GM18870 (cell line): ENCODE results near the gene SETD3.
"Not testable (repeated sequence)": the region's sequence is repeated elsewhere in the genome, so short reads cannot be mapped to it uniquely, and the experiment has no call there.

Experiments used
- ATAC-seq: cut with Tn5 transposase; IDR thresholded peaks from one replicate; pipeline ENCODE4 v1.9.1; 2021; ENCODE audit warnings: moderate library complexity; ENCODE audit not compliant: unreplicated experiment

The SETD3 gene

DNA sequence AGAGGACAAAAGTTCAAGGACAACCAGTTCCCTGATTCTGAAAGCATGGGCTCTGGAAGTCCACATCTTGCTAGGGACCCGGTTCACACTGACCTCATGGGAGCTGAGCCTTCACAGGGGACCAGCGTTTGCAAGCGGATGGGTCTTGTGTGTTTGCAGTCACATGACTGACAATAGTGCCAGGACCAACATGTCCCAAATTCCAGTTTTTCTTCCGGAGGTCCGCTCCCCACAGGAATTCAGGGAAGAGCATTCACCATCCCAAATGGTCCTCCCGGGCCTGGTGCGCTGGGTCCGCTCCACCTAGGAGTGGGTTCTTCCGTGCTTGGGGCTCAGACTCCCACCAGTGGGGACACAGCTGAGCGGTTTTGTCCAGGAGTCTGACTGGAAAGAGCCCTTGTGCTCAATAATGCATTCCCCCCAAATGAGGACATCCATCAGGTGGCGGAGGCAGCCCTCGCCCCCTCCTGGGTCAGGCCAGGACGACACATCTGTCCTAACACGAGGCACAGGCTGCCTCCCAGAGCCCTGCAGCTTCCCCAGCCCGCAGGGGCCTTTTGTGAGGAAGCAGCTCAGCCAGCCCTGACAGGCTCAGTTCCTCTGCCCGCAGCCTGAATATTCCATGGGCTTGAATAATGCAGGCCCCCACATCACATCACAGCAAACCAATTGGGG lies 116.9 kb downstream of the SETD3 start:
- ATAC-seq = no peak

DNA sequence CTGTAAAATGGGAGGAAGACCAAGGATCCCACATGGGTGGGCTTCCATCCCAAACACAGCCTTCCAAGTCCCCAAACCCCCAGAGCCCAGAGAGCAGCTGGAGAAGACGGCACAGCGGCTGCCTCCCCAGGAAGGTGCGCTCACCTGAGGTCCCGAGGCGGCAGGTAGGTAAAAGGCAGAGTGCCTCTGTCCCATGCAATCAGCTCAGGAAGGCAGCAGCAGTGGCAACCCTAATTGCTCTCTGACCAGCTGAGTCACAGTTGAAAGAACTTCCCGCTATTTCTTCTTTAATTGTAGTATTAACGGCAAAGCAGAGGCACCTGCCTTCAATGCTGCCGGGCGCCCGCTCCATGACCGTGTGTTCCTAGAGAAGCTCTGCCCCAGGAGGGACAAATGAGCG lies 117.6 kb downstream of the SETD3 start:
- no peak for ATAC-seq

DNA sequence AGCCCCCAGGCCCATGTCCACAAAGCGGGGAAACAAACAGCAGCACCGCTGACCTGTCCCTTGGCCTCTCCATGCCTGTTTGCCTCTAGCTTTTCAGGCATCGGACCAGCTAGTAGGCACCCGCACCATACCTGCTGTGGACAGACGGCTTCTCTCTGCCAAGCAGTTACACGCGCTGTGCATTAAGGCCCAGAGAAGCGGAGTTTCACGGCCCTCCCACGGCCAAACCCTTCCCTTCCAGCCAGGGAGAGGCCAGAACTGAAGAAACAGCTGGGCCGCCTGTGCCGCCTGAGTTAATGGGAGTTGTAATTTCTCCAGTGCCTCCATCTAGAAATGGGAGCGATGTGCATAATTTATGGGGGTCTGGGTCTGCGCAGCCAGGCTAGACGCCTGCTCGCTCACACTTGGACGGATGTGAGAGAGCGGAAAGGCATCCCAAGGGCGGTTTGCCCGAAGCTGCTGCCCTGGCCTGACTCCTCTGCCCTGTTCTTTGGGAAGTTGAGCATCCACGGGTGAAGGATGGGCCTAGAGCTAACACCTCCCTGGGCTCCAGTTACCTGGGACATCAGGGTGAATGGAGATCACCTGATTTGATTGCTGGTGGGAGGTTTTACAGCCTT lies 119.0 kb downstream of the SETD3 start:
- ATAC-seq = no peak

DNA sequence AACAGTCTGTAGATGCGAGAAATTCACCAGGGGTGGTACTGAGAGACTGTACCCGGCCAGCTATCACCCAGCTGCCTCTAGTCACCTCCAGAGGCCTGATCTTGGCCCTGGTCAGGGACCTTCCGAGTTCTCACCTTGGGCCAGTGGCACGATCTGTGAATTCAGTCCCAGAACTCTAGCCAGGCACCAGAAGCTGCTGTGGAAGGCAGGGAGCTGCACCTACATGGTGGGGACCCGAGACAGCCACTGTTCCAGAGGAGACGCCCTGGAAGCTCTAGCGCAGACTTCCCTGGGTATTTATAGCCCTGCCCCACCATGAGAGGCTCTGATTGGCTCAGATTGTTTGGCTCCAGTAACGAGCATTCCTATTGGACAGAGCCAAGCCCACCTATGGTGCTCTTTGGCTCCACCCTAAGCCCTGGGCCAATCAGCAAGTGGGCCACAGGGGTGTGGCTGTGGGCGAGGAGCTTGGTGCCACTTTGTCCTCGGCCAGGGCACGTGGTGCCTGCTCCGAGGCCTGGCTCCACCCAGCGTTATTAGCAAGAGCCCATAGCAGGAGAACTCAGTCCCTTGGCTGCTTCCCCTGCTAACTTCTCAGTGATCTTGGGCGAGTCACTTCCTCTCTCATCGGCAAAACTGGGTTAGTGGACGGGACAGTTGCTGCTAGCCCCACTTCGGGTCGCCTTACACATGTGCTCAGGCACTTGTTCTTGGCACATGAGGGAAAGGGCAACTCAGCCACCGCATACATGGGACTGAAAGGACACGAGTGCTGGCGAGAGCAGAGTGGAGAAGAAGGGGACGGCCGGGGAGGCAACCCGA lies 119.7 kb downstream of the SETD3 start:
- ATAC-seq = no peak

DNA sequence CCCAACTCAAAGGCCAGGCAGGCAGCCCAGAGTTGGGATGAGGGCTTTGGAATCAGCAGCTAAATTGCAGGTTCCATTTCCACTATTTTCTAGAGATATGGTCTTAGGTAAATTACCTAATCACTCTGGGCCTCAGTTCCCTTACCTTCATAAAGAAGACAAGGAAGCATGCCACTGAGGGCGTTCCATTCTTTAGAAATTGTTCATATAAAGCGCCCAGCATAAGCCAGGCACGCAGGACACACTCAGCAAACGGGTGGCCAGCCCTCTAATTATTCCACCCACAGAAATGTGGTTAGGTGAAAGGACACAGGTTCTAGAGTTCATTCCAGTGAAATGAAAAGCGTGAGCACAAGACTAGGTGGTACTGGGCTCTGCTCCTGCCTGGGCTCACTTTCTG lies 120.8 kb downstream of the SETD3 start:
- no peak for ATAC-seq

DNA sequence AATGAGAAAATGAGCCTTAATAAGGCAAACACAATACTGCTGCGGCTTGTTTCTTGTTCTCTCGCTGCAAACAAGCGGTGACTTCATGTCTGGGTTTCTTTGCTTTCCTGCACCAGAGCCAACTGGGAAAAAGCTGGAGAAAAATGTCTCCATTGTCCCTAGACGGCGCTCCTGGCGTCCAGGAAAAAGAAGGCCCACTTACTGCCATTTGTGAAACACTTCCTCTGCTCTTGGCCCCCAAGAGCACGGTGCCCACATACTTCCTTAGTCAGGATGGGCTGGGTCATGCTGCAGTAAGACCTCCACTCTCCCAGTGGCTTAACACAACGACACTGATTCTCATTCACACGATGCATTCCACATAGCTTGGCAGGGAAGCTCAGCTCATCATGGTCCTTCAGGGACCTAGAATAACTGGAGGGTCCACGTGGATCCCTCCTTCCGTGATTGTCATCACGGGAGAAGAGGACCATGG lies 122.7 kb downstream of the SETD3 start:
- ATAC-seq = no peak

DNA sequence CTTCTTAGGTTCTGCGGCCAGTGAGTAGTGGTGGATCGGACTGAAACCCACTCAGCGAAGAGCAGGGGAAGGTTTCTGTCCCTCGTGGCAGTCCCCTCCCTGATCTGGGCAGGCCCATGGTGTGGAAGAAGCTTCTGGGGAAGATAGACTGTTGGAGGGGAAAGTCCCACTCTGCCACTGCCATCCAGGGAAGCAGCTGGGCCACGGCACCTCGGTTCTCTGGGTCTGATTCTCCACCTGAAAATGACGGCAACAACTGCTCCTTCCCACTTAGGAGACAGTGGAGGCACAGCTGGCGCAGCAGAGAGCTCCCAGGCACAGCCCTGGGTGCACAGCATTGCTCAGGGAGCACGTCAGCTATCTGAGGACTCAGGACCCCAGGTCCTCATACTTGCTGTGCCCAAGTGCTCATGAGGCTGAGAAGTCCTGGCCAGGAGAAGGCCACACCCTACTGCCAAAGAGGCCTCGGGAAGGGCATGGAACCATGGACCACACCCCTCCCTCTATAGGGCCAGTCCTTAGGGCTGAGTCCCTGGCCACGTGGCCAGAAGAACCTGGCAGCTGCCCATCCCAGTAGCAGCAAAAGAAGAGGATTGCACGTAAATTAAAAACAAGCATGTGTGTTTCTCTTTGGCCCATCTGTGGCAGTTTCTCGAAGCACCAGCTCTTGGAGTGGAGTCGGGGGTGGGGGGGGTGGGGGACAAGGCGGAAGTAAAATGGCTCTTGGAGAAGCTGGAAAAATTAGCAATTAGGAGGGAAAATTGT lies 123.3 kb downstream of the SETD3 start:
- ATAC-seq = no peak

DNA sequence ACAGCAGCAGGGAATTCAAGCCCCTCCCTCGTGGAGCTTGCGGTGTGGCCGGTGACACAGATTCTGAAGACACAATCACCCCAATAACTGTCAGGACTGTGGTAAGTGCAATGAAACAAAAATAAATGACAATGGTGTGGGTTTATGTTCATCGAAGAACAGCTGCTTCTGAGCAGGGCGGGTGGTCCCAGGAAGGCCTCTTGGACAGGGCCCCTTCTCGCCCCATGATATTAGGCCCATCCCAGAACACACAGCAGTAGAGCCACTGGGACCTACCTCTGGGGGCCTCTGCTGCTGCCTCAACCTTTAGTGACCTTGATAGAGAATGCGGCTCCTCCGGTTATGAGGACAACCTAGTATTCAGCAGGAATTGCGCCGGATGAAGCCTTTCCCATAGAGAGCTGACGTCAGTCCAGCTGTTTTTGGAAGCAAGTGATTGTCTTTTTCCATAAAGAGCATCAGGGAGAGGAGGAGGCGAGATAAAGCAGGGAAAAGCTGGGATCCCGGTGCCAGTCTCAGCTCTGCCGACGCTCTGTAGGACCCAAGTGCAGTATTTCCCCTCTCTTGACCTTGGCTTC lies 124.5 kb downstream of the SETD3 start:
- no peak for ATAC-seq

DNA sequence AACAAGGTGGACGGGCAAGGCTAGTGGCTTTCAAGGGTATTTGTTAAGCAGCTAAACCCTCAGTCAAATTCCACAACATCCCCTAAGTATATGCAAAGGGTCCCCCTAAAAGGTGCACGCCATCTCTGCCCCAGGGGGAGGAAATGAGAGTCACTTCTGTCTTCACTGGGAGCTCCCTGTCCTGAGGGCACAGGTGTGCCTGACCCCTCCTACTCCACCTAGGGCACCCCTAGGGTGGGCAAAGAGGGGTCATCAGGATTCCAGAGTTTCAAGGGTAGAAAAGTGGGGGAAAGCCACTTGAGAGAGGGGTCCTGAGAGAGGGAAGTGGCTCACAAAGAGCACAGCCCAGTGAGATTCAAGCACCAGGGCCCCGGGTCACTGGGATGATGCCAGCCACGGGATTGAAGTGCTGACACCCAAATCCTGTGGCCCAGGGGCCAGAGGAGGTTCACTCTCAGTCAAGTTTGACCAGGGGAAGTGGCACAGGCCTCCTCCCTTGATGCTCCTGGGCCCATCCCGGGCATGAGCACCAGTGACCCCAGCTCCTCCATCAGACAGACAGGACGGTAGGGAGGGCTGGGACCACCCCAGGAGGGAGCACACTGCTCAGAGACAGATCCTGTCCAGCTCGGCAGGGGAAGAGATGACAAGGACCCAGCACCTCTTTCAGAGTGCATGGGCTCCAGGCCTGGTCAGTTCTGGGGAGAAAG lies 126.3 kb downstream of the SETD3 start:
- no peak for ATAC-seq

DNA sequence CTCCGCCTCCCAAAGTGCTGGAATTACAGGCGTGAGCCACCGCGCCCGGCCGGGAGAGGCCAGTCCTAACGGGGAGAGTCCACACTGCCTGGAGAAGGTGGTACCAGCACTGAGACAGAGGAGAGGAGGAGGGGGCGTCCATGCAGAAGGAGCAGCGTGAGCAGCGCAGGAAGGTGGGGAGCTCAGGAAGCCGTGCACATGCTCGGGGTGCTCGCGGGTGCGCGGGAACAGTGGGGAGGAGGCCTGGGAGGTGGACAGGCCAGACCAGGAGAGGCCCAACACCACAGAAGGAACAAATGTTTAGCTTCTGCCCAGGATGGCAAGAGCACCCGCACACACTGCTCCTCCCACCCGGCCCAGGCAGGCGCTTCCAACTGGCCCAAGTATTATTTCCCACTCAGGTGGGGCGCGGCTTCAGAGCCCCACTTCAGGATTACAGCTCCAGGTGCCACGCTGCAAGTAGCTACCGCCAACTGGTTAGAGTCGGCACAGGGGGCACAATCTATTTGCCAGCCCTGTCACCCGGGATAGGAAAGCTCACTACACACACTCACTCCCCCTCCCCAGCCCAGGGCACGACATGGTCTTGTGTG lies 127.9 kb downstream of the SETD3 start:
- no peak for ATAC-seq

DNA sequence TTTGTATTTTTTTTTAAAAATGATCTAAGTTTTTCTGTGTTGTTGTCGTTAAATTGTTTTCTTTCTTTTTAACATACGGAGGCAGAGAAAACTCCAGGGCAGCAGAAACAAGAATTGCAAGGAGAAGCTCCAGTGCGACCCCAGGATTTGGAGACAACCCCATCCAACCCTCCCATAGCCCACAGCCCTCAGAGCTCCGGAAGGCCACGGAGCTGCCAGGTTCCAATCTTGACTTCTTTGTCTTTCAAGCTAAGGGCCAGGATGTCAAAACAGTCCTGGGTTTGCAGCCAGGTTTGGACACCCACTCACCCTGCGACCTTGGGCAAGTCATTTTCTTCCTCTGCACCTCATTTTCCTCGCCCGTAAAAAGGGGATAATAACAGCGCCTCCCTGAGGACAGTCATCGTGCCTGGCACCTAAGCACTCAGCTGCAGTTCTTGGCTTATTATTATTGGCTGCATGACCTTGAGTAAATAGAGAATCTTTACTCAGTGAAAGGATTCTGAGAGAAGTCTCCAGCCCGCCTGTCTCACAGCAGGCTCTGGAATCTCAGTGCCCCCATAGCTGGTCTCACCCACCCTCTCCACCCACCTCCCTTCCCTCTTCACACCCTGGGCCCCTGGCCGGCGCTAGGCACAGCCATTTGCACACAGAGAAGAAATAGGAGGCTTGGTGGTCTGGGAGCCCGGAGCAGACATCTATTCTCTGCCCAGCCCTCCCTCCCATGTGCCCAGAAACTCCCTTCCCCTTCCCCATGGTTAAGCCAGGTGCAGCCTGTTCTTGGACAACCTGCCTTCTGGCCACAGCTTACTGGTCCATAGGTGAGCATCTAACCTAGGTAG lies 129.3 kb downstream of the SETD3 start:
- ATAC-seq = no peak

DNA sequence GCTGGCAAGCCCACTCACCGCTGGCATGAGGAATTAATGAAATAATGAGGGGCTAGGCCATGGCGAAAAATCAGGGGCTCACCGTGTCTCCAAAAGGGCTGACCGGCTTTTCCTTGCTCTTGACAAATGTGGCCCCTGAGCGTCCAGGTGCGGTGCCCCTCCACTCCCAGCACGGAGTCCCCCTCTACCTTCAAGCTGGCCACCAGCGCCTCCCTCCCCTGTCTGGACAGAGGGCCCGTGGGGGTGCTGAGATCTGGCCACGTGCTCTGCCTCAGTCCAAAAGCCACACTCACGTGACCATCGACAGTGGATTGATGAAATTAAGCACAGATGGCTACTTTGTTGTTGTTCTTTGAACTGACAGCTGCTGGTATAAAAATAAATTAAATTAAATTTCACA lies 129.9 kb downstream of the SETD3 start:
- no peak for ATAC-seq

DNA sequence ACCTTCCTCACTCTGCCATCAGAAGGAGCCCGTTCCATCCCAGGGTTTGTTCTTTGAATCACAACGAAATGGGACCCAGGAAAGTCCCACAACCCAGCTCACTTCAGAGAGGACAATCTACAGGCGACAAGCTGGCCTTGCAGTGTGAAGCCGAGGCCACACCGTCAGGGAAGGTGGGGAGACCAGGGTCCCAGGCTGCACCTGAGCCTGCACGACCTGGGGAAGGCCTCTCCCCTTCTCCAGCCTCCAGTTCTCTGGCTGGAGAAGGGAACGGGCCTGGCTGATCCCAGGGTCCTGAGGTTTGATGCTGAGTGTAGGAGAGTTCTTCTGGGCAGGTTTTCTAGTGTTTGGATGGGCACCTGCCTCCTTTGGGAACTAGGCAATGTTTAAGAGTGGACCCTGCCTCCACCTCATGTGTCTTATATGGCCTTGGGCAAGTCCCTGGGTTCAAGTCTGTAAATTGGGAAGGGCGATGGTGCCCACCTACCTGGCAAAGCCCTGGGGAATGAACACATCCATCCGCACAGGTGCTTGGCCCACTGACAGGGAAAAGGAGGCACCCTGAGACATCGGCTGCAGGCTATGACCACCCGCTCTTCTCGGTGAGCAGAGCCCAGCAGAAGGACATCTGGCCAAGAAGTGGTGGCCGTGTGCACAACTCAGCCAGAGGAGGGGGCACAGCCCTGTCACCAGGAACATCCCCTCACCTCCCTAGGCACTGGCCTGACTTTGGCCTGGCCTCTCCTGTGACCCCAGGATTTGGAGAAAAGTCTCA lies 130.8 kb downstream of the SETD3 start:
- ATAC-seq = no peak

DNA sequence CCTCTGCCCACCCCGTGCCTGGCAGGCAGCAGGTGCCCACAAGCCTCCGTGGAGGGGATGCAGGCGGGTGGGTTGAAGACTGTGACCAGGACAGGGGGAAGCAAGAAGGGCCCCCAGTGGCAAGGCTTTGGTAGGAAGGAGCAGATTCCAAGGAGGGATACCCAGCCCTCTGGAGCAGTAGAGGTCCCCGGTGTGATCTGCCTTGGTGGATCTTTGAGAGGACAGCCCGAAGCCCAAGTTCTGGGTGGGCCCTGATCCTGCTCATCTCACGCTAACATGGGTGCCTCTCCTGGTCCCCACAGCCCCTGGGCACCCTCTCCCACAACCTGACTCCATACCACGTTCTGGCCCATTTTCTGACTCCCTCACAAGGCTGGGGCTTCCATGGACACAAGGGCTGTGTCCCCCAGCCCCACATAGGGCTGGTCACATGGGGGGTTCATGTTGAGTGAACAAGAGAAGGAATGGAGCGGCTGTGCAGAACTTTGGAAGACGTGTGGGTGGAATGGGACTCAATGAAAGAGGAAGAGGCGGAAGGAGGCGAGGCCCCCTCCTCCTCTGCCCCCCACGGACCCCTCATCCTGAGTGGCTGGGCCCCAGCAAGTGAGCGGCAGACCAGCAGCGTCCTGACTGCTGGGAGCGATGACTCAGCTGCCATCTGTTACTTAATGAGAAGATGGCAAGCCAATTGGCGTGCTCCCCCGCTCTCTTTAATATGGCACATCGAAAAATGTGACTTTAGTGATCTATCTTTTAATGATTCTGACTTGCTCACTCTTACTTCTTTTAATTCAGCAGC lies 131.6 kb downstream of the SETD3 start:
- ATAC-seq = no peak

DNA sequence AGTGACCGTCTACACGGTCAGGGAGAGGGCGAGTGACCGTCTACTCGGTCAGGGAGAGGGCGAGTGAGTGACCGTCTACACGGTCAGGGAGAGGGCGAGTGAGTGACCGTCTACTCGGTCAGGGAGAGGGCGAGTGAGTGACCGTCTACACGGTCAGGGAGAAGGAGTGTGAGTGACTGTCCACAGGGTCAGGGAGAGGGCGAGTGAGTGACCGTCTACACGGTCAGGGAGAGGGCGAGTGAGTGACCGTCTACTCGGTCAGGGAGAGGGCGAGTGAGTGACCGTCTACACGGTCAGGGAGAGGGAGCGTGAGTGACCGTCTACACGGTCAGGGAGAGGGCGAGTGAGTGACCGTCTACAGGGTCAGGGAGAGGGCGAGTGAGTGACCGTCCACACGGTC lies 132.4 kb downstream of the SETD3 start:
- not testable (repeated sequence) for ATAC-seq
